Vagina (tissue), 2 donors: ENCODE results near the gene ACLY. TPM values are rescaled to one million over a fixed set of nuclear protein-coding genes. Genes with fewer than 3 reads are reported as not detected.

ENCODE experiments used
- DNase-seq, 2 donors: peaks; one replicate each; pipeline ENCODE4 v3.0.0-alpha.2; 2017; ENCODE audit errors: extremely low spot score in 2 of 2
- H3K27ac ChIP-seq: fragments of 200-600 bp; sonication (generic); one replicate; pipeline ENCODE4 v1.5.1; 2019
- H3K27me3 ChIP-seq: fragments of 200-600 bp; sonication (generic); one replicate; pipeline ENCODE4 v1.5.1; 2019
- H3K36me3 ChIP-seq, 2 donors: fragments of 200-600 bp; sonication (generic); one replicate each; pipeline ENCODE4 v1.5.1; 2017 to 2019
- H3K4me1 ChIP-seq: fragments of 200-600 bp; sonication (generic); one replicate; pipeline ENCODE4 v1.5.1; 2019
- H3K4me3 ChIP-seq, 2 donors: fragments of 200-600 bp; sonication (generic); 1 replicate in 1 of 2; 2 replicates in 1 of 2; pipeline ENCODE4 v1.5.1; 2016 to 2019
- H3K9me3 ChIP-seq: fragments of 200-600 bp; sonication (generic); one replicate; pipeline ENCODE4 v1.5.1; 2019
- POLR2A ChIP-seq, 2 donors: fragments of 450-650 bp; IDR thresholded peaks; one replicate each; pipeline ENCODE4 v1.6.1; 2017; ENCODE audit warnings: antibody characterized with exemption in 2 of 2, mild to moderate bottlenecking in 2 of 2, moderate library complexity in 2 of 2
- POLR2AphosphoS5 ChIP-seq, 2 donors: sonication (generic); formaldehyde crosslinking; IDR thresholded peaks; one replicate each; pipeline ENCODE4 v1.9.0; 2017; ENCODE audit warnings: antibody characterized with exemption in 2 of 2, mild to moderate bottlenecking in 2 of 2, low read depth in 1 of 2; ENCODE audit not compliant: insufficient read depth in 1 of 2
- intact Hi-C: fragments of 100-400 bp; cut with DNase I; formaldehyde crosslinking; loops from one replicate; pipeline ENCODE4 v1.15.1; 2023
- total RNA-seq: library from RNA; depleted of rRNA; stranded (reverse); fragments of >200 nt; gene quantifications from one replicate; pipeline ENCODE4 v1.2.3, GENCODE V29; 2016
- TF ChIP-seq, protein P1 (sequence below), 3 experiments: fragments of 450-650 bp in 2 of 3; fragments of 200-600 bp in 1 of 3; sonication (generic) in 1 of 3; IDR thresholded peaks; one replicate each; pipeline ENCODE4 v1.5.1; 2017 to 2019; ENCODE audit warnings: antibody characterized with exemption in 3 of 3, mild to moderate bottlenecking in 2 of 3, moderate library complexity in 2 of 3

Gene ACLY
- total RNA-seq, 1 donor from 2014 or later: 74.9 TPM

DNA sequence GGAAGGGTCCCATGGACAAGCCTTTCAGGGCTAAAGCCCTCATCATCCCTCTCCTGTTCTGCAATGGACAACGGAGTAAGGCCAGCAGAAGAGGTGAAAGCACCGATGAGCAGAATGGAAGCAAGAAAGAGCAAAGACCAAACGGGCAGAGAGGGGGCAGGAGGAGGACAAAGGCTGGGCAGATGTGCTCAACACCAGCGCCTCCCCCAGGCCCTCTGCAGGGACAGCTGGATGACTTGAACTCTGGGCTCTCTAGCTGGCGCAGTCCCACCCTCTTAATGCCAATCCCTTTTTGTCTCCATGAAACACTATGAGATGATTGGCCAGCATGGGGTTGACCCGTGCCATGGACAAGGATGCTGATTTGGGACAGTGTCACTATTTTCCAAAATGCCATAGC lies 22.0 kb downstream of the ACLY start:
- Histone ChIP-seq H3K4me1 (peaks cover 18% of the 10 kb centered on the region), H3K4me3 (no peak overlapping the region), H3K27ac (peak overlapping the region; percentile 85), H3K36me3 (peaks cover 8 to 69% of the 10 kb centered on the region in 2 donors), H3K27me3 (no peaks in the 10 kb centered on the region), H3K9me3 (no peaks in the 10 kb centered on the region)
- TF ChIP-seq, protein P1, sequence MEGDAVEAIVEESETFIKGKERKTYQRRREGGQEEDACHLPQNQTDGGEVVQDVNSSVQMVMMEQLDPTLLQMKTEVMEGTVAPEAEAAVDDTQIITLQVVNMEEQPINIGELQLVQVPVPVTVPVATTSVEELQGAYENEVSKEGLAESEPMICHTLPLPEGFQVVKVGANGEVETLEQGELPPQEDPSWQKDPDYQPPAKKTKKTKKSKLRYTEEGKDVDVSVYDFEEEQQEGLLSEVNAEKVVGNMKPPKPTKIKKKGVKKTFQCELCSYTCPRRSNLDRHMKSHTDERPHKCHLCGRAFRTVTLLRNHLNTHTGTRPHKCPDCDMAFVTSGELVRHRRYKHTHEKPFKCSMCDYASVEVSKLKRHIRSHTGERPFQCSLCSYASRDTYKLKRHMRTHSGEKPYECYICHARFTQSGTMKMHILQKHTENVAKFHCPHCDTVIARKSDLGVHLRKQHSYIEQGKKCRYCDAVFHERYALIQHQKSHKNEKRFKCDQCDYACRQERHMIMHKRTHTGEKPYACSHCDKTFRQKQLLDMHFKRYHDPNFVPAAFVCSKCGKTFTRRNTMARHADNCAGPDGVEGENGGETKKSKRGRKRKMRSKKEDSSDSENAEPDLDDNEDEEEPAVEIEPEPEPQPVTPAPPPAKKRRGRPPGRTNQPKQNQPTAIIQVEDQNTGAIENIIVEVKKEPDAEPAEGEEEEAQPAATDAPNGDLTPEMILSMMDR (IDR thresholded peaks at IDR 0.05): no peak
- TF ChIP-seq POLR2A (IDR thresholded peaks at IDR 0.05): no peak
- TF ChIP-seq POLR2AphosphoS5 (IDR thresholded peaks at IDR 0.05; ENCODE audit: insufficient read depth in 1 of 2, low read depth in 1 of 2): no peak
- intact Hi-C loops: no loop called here
- DNase-seq: no peak

DNA sequence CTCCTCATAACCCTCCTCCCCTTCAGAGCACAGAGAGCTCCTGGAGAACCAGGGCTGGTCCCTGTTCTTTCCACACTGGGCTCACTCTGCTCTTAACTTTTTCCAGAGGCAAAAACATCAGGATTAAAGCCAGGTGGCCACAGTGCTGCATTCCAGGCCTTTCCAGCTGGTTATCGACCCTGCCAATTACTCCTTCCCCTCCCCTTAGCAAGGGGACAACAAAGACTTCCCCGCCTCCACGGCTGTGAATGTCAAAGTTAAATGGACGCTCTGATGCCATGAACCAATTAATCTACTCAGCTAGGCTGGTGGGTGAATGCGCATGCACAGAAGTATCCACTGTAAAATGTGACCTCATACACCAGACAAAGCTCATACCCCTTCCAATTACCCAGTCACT lies 23.1 kb downstream of the ACLY start:
- peaks cover 18% of the 10 kb centered on the region for H3K4me1 ChIP-seq
- peaks cover 9 to 69% of the 10 kb centered on the region in 2 donors for H3K36me3 ChIP-seq
- intact Hi-C loops: no loop called here
- DNase-seq: no peak
- peak overlapping the region; percentile 85 for H3K27ac ChIP-seq
- H3K27me3 ChIP-seq: no peaks in the 10 kb centered on the region
- no peak overlapping the region for H3K4me3 ChIP-seq
- no peaks in the 10 kb centered on the region for H3K9me3 ChIP-seq
- TF ChIP-seq POLR2AphosphoS5 (IDR thresholded peaks at IDR 0.05; ENCODE audit: insufficient read depth in 1 of 2, low read depth in 1 of 2) (no peak), POLR2A (IDR thresholded peaks at IDR 0.05) (no peak)
- TF ChIP-seq, protein P1 (IDR thresholded peaks at IDR 0.05): no peak

DNA sequence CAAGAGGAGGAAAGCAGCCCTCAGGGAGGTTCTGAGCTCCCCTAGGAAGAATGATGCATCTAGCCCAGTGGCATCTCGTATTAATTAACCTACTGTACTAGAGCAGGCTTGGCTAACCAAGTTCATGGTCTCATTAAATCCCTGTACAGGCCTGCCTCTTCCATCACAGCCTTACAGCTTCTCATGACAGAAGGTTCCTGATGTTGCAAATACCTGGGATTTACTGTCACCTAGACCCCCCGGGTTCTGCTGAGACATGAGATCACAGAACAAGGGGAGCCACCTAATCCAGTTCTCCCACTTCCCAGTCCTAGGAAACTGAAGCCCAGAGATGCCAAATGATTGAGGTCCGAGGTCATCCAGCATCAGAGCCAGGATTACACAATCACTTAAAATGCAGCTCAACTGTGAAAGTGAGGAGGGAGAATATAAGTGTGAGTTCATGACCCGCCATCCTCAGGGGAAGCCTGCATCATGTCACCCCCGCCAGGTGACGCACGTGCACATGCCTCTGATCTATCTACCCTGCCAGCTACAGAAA lies 23.9 kb downstream of the ACLY start:
- no peak for DNase-seq
- peaks cover 7 to 73% of the 10 kb centered on the region in 2 donors for H3K36me3 ChIP-seq

DNA sequence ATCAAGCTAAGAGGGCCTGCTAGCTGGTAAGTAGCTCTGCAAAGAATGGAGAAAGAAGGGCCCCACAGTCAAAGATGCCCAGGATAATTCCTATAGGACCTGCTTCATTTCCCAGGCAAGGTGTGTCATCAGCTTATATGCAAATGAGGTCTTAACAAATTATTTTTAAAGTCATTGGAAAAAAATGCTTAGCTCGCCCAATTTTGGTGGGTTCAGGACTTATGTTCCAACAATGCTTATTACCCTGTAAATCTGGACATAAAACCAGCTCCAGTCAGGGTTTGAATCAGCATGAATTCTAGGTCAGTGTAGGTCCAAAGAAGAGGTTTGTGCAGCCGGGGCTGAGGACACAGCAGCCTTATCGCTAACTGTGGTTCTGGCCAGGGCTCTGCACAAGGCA lies 25.4 kb downstream of the ACLY start:
- Histone ChIP-seq H3K27ac (no peak overlapping the region), H3K36me3 (peaks cover 7 to 71% of the 10 kb centered on the region in 2 donors), H3K27me3 (no peaks in the 10 kb centered on the region), H3K4me1 (peaks cover 18% of the 10 kb centered on the region), H3K4me3 (no peak overlapping the region), H3K9me3 (no peaks in the 10 kb centered on the region)
- no peak for TF ChIP-seq POLR2AphosphoS5 (IDR thresholded peaks at IDR 0.05; ENCODE audit: insufficient read depth in 1 of 2, low read depth in 1 of 2)
- TF ChIP-seq, protein P1 (IDR thresholded peaks at IDR 0.05): no peak
- intact Hi-C loops: no loop called here
- DNase-seq: no peak

More for the DNA sequence above, 23.9 kb downstream of the ACLY start:
- H3K4me1 ChIP-seq: peaks cover 18% of the 10 kb centered on the region
- H3K27me3 ChIP-seq: no peaks in the 10 kb centered on the region
- H3K4me3 ChIP-seq: no peak overlapping the region
- TF ChIP-seq, protein P1 (IDR thresholded peaks at IDR 0.05): no peak
- TF ChIP-seq POLR2A (IDR thresholded peaks at IDR 0.05) (no peak), POLR2AphosphoS5 (IDR thresholded peaks at IDR 0.05; ENCODE audit: insufficient read depth in 1 of 2, low read depth in 1 of 2) (no peak)
- H3K9me3 ChIP-seq: no peaks in the 10 kb centered on the region
- intact Hi-C loops: no loop called here
- H3K27ac ChIP-seq: peak overlapping the region; percentile 85

DNA sequence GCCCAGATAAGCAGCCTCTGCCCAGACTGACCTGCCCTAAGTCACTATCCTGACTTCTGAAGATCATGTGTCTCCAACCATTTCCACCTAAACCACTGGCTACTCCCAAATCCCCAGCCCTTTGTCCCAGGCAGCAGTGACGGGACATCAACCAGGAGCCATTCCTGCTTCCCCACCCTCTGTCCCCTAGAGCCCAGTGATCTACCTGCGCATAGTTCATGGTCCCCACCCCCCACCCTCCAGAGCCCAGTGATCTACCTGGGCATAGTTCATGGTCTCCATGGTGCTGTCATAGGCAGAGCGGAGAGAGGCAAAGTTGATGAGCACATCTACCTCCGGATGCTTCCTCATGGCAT lies 26.8 kb downstream of the ACLY start:
- H3K27me3 ChIP-seq: no peaks in the 10 kb centered on the region
- H3K36me3 ChIP-seq: peaks cover 5 to 71% of the 10 kb centered on the region in 2 donors
- H3K27ac ChIP-seq: no peak overlapping the region
- H3K9me3 ChIP-seq: no peaks in the 10 kb centered on the region
- H3K4me1 ChIP-seq: peaks cover 18% of the 10 kb centered on the region
- intact Hi-C loops: no loop called here
- no peak for DNase-seq
- TF ChIP-seq, protein P1 (IDR thresholded peaks at IDR 0.05): no peak
- TF ChIP-seq POLR2AphosphoS5 (IDR thresholded peaks at IDR 0.05; ENCODE audit: insufficient read depth in 1 of 2, low read depth in 1 of 2): no peak
- no peak for TF ChIP-seq POLR2A (IDR thresholded peaks at IDR 0.05)
- H3K4me3 ChIP-seq: no peak overlapping the region
